GM23338 (cell line): Measurements from ENCODE around the gene GMPPB. TPM values are rescaled to one million over a fixed set of nuclear protein-coding genes. Genes with fewer than 3 reads are reported as not detected.

Experiments
- ATAC-seq: fragments of 200-7000 bp; cut with Tn5 transposase; 3 replicates; pipeline ENCODE4 v1.9.1; 2020
- DNase-seq: peaks from one replicate; pipeline ENCODE4 v3.0.0-alpha.2; 2015; ENCODE audit warnings: low spot score
- H2AFZ ChIP-seq: fragments of 200-600 bp; sonication (generic); 2 replicates; pipeline ENCODE4 v1.8.0; 2016; ENCODE audit warnings: antibody characterized with exemption, mild to moderate bottlenecking, moderate library complexity
- H3F3A ChIP-seq: fragments of 200-600 bp; sonication (generic); replicated peaks from 2 replicates; pipeline ENCODE4 v1.8.0; 2017; ENCODE audit warnings: antibody characterized with exemption, mixed run types, low read depth
- H3K27ac ChIP-seq: fragments of 200-600 bp; sonication (generic); 2 replicates; pipeline ENCODE4 v1.6.1; 2016; ENCODE audit warnings: low read depth
- H3K27me3 ChIP-seq: fragments of 200-600 bp; sonication (generic); 2 replicates; pipeline ENCODE4 v1.8.0; 2016; ENCODE audit warnings: mild to moderate bottlenecking, mixed run types, moderate library complexity; ENCODE audit not compliant: insufficient read depth
- H3K36me3 ChIP-seq: fragments of 200-600 bp; sonication (generic); 2 replicates; pipeline ENCODE4 v1.8.0; 2016; ENCODE audit warnings: mild to moderate bottlenecking; ENCODE audit not compliant: insufficient read depth
- H3K4me1 ChIP-seq: fragments of 200-600 bp; sonication (generic); 2 replicates; pipeline ENCODE4 v1.8.0; 2016; ENCODE audit warnings: mild to moderate bottlenecking, moderate library complexity; ENCODE audit not compliant: insufficient read depth
- H3K4me2 ChIP-seq: fragments of 200-600 bp; sonication (generic); 2 replicates; pipeline ENCODE4 v1.7.1; 2017; ENCODE audit warnings: mixed run types
- H3K4me3 ChIP-seq: fragments of 200-600 bp; sonication (generic); 2 replicates; pipeline ENCODE4 v1.6.1; 2016; ENCODE audit warnings: mixed run types
- H3K79me2 ChIP-seq: fragments of 200-600 bp; sonication (generic); replicated peaks from 2 replicates; pipeline ENCODE4 v1.8.0; 2017; ENCODE audit warnings: mild to moderate bottlenecking; ENCODE audit not compliant: insufficient read depth
- H3K9me2 ChIP-seq: fragments of 200-600 bp; sonication (generic); 2 replicates; pipeline ENCODE4 v1.8.0; 2017; ENCODE audit not compliant: insufficient read depth
- H4K20me1 ChIP-seq: fragments of 200-600 bp; sonication (generic); replicated peaks from 2 replicates; pipeline ENCODE4 v1.8.0; 2017; ENCODE audit warnings: mild to moderate bottlenecking; ENCODE audit not compliant: insufficient read depth
- H3K27ac Mint-ChIP-seq: 2 replicates; pipeline ENCODE4 v1.8.0; 2020; ENCODE audit warnings: inconsistent platforms, mild to moderate bottlenecking, moderate library complexity, mixed read lengths
- H3K27me3 Mint-ChIP-seq: 3 replicates; pipeline ENCODE4 v1.8.0; 2022; ENCODE audit warnings: low read depth, mild to moderate bottlenecking, moderate library complexity, mixed read lengths, inconsistent platforms; ENCODE audit not compliant: insufficient read depth, poor library complexity
- H3K36me3 Mint-ChIP-seq: 3 replicates; pipeline ENCODE4 v1.8.0; 2021; ENCODE audit warnings: low read depth, mild to moderate bottlenecking, inconsistent platforms, moderate library complexity, mixed read lengths
- H3K4me1 Mint-ChIP-seq: 3 replicates; pipeline ENCODE4 v1.8.0; 2020; ENCODE audit warnings: mild to moderate bottlenecking, inconsistent platforms, mixed read lengths
- H3K4me3 Mint-ChIP-seq: 3 replicates; pipeline ENCODE4 v1.8.0; 2021; ENCODE audit warnings: moderate library complexity, mild to moderate bottlenecking, inconsistent platforms, mixed read lengths
- H3K9me3 Mint-ChIP-seq: 3 replicates; pipeline ENCODE4 v1.8.0; 2020; ENCODE audit warnings: moderate library complexity, mild to moderate bottlenecking, inconsistent platforms, mixed read lengths
- CREB1 ChIP-seq: fragments of 250-450 bp; sonication (Bioruptor Pico); IDR thresholded peaks from 2 replicates; pipeline ENCODE4 v1.5.0; 2020; ENCODE audit warnings: low read depth, mild to moderate bottlenecking, moderate library complexity
- JUNB ChIP-seq: IDR thresholded peaks from one replicate; pipeline ENCODE4 v1.6.1; 2016; ENCODE audit warnings: antibody characterized with exemption; ENCODE audit not compliant: unreplicated experiment
- NANOG ChIP-seq: IDR thresholded peaks from 2 replicates; pipeline ENCODE4 v1.6.1; 2016; ENCODE audit warnings: antibody characterized with exemption, borderline replicate concordance
- POLR2AphosphoS5 ChIP-seq: IDR thresholded peaks from 2 replicates; pipeline ENCODE4 v1.6.1; 2016; ENCODE audit warnings: antibody characterized with exemption, low read depth
- ZNF114 ChIP-seq: fragments of 250-450 bp; sonication (Bioruptor Pico); IDR thresholded peaks from 2 replicates; pipeline ENCODE4 v1.5.0; 2020; ENCODE audit warnings: mild to moderate bottlenecking, moderate library complexity
- polyA plus RNA-seq: library from polyadenylated mRNA; unstranded; fragments of >200 nt; fragmentation: Nextera tagmentation; extraction: Ambion mirVana; gene quantifications from 2 replicates; pipeline ENCODE4 v1.2.1, GENCODE V29; 2016
- total RNA-seq: library from RNA; depleted of rRNA; stranded (reverse); fragments of >200 nt; shearing (Covaris generic); gene quantifications from 2 replicates; pipeline ENCODE4 v1.2.3, GENCODE V29; 2014
- TF ChIP-seq, protein P1 (sequence below): IDR thresholded peaks from one replicate; pipeline ENCODE4 v1.6.1; 2018; ENCODE audit warnings: antibody characterized with exemption; ENCODE audit not compliant: unreplicated experiment
- TF ChIP-seq, protein P2 (sequence below): fragments of 250-450 bp; sonication (Bioruptor Pico); IDR thresholded peaks from 2 replicates; pipeline ENCODE4 v1.5.0; 2020; ENCODE audit warnings: mild to moderate bottlenecking, moderate library complexity
- TF ChIP-seq, protein P3 (sequence below): IDR thresholded peaks from 2 replicates; pipeline ENCODE4 v1.6.1; 2016; ENCODE audit warnings: antibody characterized with exemption

Gene GMPPB
- total and polyA plus RNA-seq, 2 experiments from 2014 or later, result 10.2 to 36.1 TPM

DNA sequence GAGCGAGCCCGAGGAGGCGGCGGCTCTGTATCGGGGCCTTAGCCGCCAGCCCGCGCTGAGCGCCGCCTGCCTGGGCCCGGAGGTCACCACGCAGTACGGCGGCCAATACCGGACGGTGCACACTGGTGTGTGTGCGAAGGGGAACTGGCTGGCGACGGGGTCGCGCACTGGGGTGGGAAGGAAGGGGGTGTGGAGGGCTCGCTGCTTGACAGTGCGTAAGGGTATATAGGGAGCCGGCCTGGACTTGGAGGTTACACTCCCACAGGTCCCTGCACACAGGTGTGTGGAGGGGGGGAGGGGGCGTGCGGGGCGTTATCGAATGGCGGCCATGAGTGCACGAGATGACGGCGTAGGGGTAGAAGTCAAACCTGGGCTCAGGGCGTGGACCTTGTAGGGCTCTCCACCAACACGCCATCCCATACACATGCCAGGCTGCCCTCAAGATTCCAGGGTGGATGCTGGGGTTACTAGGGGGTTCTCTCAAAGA, 49.2 kb downstream of the GMPPB start (continued):
- TF ChIP-seq, protein P1, sequence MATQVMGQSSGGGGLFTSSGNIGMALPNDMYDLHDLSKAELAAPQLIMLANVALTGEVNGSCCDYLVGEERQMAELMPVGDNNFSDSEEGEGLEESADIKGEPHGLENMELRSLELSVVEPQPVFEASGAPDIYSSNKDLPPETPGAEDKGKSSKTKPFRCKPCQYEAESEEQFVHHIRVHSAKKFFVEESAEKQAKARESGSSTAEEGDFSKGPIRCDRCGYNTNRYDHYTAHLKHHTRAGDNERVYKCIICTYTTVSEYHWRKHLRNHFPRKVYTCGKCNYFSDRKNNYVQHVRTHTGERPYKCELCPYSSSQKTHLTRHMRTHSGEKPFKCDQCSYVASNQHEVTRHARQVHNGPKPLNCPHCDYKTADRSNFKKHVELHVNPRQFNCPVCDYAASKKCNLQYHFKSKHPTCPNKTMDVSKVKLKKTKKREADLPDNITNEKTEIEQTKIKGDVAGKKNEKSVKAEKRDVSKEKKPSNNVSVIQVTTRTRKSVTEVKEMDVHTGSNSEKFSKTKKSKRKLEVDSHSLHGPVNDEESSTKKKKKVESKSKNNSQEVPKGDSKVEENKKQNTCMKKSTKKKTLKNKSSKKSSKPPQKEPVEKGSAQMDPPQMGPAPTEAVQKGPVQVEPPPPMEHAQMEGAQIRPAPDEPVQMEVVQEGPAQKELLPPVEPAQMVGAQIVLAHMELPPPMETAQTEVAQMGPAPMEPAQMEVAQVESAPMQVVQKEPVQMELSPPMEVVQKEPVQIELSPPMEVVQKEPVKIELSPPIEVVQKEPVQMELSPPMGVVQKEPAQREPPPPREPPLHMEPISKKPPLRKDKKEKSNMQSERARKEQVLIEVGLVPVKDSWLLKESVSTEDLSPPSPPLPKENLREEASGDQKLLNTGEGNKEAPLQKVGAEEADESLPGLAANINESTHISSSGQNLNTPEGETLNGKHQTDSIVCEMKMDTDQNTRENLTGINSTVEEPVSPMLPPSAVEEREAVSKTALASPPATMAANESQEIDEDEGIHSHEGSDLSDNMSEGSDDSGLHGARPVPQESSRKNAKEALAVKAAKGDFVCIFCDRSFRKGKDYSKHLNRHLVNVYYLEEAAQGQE, result no peak
- TF ChIP-seq CREB1 (CRISPR knock-in tag) (no peak), JUNB (no peak), POLR2AphosphoS5 (no peak), NANOG (no peak), ZNF114 (CRISPR knock-in tag) (no peak)

DNA sequence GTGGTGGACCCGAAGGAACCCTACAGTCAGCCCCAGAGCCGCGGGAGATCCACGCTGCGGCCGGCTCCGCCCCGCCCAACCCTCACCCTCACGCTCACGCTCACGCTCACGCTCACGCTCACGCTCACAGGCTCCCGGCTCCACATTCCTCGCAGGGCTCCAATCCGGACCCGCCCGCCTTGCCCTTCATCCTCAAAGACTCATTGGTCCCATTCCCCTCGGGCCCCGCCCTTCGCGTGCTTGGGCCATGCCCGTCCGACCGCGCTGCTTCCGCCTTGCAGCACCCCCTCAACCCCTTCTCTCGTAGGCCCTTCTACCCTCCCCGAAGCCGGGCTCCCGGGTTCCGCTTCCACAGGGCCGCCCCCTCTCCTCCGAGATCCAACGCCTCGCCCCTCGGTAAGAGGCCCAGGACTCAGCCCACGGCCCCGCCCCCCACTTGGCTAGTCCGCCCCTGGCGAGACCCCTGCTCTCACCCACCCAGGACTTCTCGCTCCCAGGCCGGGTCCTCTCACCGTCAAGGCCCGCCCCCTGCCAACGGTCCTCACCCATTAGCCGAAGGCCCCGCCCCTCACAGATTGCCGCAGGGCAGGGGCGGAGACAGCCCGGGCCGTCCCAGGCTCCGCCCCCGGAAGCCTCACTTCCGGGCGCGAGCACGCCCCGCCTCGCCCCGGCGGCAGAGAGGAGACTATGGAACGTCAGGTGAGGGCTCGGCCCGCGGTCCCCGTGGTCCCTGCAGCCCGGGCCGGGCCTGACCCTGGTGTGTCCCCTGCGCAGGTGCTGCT, 49.8 kb downstream of the GMPPB start, which contains the start of gene APEH:
TSS of gene APEH (plus strand) at position 637 of the 782 bp plus-strand sequence. CDS start at position 688, 51 bp downstream.
- no peaks in the 10 kb centered on the region for H3K9me3 Mint-ChIP-seq
- TF ChIP-seq POLR2AphosphoS5 (peak; percentile 89), CREB1 (CRISPR knock-in tag) (peak; percentile 59)
- TF ChIP-seq, protein P2, sequence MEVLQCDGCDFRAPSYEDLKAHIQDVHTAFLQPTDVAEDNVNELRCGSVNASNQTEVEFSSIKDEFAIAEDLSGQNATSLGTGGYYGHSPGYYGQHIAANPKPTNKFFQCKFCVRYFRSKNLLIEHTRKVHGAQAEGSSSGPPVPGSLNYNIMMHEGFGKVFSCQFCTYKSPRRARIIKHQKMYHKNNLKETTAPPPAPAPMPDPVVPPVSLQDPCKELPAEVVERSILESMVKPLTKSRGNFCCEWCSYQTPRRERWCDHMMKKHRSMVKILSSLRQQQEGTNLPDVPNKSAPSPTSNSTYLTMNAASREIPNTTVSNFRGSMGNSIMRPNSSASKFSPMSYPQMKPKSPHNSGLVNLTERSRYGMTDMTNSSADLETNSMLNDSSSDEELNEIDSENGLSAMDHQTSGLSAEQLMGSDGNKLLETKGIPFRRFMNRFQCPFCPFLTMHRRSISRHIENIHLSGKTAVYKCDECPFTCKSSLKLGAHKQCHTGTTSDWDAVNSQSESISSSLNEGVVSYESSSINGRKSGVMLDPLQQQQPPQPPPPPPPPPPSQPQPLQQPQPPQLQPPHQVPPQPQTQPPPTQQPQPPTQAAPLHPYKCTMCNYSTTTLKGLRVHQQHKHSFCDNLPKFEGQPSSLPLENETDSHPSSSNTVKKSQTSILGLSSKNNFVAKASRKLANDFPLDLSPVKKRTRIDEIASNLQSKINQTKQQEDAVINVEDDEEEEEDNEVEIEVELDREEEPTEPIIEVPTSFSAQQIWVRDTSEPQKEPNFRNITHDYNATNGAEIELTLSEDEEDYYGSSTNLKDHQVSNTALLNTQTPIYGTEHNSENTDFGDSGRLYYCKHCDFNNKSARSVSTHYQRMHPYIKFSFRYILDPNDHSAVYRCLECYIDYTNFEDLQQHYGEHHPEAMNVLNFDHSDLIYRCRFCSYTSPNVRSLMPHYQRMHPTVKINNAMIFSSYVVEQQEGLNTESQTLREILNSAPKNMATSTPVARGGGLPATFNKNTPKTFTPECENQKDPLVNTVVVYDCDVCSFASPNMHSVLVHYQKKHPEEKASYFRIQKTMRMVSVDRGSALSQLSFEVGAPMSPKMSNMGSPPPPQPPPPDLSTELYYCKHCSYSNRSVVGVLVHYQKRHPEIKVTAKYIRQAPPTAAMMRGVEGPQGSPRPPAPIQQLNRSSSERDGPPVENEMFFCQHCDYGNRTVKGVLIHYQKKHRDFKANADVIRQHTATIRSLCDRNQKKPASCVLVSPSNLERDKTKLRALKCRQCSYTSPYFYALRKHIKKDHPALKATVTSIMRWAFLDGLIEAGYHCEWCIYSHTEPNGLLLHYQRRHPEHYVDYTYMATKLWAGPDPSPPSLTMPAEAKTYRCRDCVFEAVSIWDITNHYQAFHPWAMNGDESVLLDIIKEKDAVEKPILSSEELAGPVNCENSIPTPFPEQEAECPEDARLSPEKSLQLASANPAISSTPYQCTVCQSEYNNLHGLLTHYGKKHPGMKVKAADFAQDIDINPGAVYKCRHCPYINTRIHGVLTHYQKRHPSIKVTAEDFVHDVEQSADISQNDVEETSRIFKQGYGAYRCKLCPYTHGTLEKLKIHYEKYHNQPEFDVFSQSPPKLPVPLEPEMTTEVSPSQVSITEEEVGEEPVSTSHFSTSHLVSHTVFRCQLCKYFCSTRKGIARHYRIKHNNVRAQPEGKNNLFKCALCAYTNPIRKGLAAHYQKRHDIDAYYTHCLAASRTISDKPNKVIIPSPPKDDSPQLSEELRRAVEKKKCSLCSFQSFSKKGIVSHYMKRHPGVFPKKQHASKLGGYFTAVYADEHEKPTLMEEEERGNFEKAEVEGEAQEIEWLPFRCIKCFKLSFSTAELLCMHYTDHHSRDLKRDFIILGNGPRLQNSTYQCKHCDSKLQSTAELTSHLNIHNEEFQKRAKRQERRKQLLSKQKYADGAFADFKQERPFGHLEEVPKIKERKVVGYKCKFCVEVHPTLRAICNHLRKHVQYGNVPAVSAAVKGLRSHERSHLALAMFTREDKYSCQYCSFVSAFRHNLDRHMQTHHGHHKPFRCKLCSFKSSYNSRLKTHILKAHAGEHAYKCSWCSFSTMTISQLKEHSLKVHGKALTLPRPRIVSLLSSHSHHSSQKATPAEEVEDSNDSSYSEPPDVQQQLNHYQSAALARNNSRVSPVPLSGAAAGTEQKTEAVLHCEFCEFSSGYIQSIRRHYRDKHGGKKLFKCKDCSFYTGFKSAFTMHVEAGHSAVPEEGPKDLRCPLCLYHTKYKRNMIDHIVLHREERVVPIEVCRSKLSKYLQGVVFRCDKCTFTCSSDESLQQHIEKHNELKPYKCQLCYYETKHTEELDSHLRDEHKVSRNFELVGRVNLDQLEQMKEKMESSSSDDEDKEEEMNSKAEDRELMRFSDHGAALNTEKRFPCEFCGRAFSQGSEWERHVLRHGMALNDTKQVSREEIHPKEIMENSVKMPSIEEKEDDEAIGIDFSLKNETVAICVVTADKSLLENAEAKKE, result no peak
- TF ChIP-seq, protein P3, sequence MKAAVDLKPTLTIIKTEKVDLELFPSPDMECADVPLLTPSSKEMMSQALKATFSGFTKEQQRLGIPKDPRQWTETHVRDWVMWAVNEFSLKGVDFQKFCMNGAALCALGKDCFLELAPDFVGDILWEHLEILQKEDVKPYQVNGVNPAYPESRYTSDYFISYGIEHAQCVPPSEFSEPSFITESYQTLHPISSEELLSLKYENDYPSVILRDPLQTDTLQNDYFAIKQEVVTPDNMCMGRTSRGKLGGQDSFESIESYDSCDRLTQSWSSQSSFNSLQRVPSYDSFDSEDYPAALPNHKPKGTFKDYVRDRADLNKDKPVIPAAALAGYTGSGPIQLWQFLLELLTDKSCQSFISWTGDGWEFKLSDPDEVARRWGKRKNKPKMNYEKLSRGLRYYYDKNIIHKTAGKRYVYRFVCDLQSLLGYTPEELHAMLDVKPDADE, result 0 out of 2 replicates have a peak, but pooled peaks have one; percentile 33
- peak within 1 kb of the TSS; percentile 83 for H2AFZ ChIP-seq
- peak within 1 kb of the TSS; percentile 94 for H3K4me2 ChIP-seq
- ATAC-seq (peak; percentile 87), DNase-seq (peak; percentile 100)
- H3K27ac Mint-ChIP-seq, result peak within 1 kb of the TSS; percentile 97
- H4K20me1 ChIP-seq, result peaks cover 16% of the 10 kb centered on the region; the same call in 1 of the 2 replicates
- H3K9me2 ChIP-seq, result no peaks in the 10 kb centered on the region
- peaks cover 11% of the 10 kb centered on the region for H3K79me2 ChIP-seq
- H3K4me1 Mint-ChIP-seq, result peaks cover 23% of the 10 kb centered on the region
- H3K4me3 Mint-ChIP-seq, result peak within 1 kb of the TSS; percentile 92
- H3K27me3 Mint-ChIP-seq, result peaks cover 11% of the 10 kb centered on the region
- H3K4me3 ChIP-seq, result peak within 1 kb of the TSS; percentile 89
- no peaks in the 10 kb centered on the region for H3F3A ChIP-seq
- peaks cover 9% of the 10 kb centered on the region; the same call in 1 of the 2 replicates for H3K36me3 ChIP-seq
- H3K36me3 Mint-ChIP-seq, result peaks cover 33% of the 10 kb centered on the region
- H3K4me1 ChIP-seq, result peaks cover 15% of the 10 kb centered on the region
- no peaks in the 10 kb centered on the region for H3K27me3 ChIP-seq
- peak within 1 kb of the TSS; percentile 99 for H3K27ac ChIP-seq
